GM12874 (cell line): ENCODE results near the gene PALLD.

ENCODE experiments used
- TF ChIP-seq, protein P1 (sequence below): IDR thresholded peaks from 2 replicates; pipeline ENCODE4 v1.5.1; 2011; ENCODE audit warnings: low read depth, mild to moderate bottlenecking, control low read depth, low read length, moderate library complexity; ENCODE audit not compliant: insufficient read depth

Gene PALLD

DNA sequence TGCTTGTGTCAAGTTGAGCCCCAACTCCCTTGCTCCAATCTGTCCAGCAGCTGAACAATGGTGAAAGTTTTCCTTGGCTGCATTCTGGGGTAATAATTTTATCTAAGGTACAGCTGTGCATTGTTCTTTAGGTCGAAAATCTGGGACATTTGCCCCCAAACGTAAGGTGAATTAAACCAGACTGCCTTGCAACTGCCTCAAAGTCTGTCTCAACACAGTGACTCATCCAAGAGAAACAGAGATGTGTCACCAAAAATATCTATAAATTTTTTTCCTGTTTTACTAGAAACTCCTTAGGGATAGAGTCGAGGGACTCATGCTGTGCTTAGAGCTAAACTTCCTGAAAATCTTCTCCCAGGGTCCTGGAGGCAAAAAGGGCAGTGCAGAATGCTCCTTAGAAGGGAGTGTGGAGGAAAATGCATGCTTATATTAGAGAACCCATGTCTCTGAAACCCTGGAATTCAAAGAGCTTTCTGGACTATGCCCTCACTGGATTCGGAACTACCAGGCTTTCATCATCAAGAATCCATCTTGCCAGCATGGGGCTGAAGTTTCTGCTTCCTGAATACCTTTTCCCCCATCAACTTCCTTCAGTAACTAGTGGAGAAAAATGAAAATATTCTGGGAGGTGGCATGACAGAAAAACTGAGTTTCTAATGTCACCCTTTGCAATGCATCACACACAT, 115.7 kb downstream of the PALLD start:
- TF ChIP-seq, protein P1, sequence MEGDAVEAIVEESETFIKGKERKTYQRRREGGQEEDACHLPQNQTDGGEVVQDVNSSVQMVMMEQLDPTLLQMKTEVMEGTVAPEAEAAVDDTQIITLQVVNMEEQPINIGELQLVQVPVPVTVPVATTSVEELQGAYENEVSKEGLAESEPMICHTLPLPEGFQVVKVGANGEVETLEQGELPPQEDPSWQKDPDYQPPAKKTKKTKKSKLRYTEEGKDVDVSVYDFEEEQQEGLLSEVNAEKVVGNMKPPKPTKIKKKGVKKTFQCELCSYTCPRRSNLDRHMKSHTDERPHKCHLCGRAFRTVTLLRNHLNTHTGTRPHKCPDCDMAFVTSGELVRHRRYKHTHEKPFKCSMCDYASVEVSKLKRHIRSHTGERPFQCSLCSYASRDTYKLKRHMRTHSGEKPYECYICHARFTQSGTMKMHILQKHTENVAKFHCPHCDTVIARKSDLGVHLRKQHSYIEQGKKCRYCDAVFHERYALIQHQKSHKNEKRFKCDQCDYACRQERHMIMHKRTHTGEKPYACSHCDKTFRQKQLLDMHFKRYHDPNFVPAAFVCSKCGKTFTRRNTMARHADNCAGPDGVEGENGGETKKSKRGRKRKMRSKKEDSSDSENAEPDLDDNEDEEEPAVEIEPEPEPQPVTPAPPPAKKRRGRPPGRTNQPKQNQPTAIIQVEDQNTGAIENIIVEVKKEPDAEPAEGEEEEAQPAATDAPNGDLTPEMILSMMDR = no peak

DNA sequence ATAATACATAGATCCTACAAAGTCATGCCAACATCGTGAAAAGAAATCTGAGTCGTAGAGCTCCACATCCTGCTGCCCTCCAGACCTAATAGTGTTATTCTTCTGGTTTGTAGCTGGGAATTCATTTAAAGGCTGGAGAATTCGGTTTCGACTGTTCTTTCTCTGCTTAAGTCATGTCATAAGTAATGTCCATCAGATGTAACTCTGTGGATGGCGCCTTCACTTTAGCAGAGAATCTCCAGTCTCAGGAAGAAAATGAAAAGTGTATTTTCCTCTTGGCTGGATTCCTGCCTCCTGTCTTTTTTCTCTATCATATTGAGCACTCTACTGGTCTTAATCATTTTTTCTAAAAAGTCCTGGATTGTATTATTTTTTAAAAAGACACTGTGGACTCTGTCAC, 117.0 kb downstream of the PALLD start:
- TF ChIP-seq, protein P1 = no peak

DNA sequence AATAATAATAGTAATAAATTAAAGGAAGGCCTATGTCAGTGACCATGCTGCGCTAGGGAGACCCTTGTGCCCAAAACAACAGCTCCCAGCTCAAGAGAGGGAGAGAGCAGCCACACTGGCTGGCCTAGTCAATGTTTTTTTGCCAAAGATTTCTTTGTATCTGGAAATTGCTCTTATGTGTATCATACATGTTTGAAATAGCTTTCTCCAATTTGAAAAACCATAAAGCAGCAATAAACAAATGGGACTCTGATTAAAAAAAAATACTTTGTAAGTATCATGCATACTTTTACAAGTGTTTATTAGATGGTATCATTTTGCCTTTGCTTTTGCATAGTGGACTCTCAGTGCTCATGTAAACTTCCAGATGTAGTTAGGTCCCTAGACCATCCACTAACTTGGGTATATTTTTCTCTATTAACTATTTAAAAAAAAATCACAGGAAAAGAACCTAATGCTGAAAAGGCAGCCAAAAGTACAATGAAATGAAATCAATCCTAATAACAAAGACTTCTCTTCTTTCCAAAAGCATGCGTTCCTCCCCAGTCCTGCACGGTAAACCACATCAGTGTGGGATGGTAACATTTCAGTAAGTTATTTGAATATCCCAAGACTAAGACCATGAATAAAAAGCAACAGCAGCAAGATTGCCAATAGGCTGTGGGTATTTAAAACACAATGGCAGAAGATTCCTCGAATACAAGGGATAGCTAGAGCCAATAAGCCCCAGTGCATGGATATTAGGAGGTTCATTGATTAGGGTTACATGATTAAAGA, 117.6 kb downstream of the PALLD start:
- TF ChIP-seq, protein P1 = no peak

DNA sequence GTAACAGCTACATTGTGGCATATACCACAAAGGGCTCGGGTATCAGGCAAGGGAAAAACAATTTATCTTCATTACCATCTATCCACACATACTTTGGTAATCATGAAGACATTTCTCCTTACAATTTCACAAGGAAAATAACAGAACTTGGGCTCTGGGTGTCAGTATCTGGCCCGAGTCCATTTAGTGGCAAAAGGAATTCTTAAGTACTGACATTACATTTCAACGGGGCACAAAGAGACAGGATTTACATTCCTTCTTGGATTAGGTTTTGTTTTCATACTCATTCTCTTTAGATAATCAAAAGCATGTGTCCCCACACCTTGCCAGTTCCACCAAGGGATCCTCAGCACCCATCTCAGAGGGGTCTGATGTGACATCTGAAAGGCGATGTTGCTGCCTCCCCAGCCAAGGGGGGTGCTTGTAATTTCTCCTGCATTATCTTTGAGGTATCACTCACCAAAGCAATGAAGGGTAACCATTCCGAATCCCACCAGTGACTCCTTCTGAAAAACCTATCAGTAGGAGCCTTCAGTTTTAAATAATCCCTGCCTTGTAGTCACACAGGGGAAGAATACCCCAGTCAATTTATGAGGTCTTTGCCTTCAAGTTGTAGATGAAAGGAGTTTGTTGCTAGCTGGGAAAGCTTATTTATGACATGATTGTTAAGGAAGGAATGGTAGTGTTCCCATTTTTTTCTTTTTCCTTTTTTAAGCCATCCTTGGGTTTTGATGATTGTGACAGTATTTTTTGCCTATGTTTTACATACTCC, 118.6 kb downstream of the PALLD start:
- TF ChIP-seq, protein P1 = no peak

DNA sequence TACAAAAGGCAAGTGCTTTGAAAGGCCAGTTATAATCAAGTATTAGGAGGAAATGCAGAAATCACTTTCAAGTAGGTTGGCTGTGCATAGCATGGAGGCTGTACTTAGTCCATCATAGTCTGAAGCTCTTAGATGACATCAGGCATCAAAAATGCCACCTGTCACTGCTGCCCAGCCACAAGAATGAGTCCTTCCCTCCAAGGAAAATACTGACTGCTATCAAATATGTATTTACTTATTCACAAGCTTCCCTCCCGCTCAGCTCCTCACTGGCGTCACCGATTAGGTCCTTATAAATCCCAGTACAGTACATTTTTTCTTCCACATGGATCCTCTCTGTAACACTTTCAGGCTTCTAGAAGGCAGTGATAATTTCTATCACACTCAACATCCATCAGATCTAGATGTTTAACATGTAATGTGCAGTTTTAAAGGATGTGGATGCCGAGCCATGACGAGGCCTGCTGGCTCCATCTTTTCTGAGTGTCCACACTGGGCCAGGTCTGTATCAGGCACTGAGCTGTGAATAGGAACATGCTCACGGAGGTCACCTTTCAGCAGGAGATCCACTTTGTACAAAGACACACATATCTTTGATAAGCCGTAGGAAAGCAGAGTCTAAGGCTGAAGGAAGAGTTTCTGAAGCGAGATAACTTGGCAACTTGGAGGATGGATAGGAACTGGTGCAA, 121.9 kb downstream of the PALLD start:
- TF ChIP-seq, protein P1 = no peak

DNA sequence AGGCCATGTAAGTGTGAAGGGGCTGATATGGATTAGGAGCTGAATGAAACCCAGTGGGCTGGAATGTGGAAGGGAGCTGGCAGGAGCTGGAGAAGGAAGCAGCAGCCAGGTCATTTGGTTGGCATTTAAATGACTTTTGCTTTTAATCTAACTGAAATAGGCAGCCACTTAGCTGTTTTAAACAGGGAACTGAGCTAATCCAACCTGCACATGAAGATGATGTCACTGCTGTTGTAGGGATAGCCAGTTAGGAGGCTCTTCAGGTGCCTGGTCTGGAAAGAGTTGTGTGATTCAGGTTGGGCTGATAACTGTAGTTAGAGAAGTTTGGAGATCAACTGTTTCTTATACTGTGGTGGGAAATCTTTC, 122.4 kb downstream of the PALLD start:
- TF ChIP-seq, protein P1 = no peak
